ENCODE measurements around the gene DDX6.
"Not testable (repeated sequence)": the region's sequence is repeated elsewhere in the genome, so short reads cannot be mapped to it uniquely, and the experiment has no call there.

The DDX6 gene

GRCh38 chr11:118771547-118772288 is 19.2 kb downstream of the DDX6 start:
- H3K27ac ChIP-seq: 0 out of 2 replicates have a peak overlapping the region, but pooled peaks have one; percentile 5
- no peaks in the 10 kb centered on the region for H3K9me3 ChIP-seq
- no peak for TF ChIP-seq Cebpa-rat (IDR thresholded peaks at IDR 0.05)
- peak overlapping the region; percentile 55 for H3K4me2 ChIP-seq
- H3K4me1 ChIP-seq: peaks cover 45% of the 10 kb centered on the region
- H4K20me1 ChIP-seq: peaks cover 100% of the 10 kb centered on the region
- peaks cover 98% of the 10 kb centered on the region for H3K36me3 ChIP-seq
- peak overlapping the region; percentile 20; the same call in 1 of the 2 replicates for H3K9ac ChIP-seq
- no peaks in the 10 kb centered on the region for H3K27me3 ChIP-seq
- H3K4me3 ChIP-seq: no peak overlapping the region

DNA sequence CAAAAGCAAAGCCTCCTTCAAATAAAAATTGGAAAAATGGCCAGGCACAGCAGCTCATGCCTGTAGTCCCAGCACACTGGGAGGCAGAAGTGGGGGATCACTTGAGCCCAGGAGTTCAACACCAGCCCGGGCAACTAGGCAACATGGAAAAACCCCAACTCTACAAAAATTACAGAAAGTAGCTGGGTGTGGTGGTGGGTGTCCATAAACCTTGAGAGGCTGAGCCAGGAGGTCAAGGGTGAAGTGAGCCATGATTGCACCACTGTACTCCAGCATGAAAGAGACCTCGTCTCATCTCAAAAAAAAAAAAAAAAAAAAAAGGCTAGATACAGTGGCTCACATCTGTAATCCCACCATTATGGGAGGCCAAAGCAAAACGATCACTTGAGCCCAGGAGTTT is 22.3 kb downstream of the DDX6 start:
- TF ChIP-seq Cebpa-rat (IDR thresholded peaks at IDR 0.05): no peak
- peaks cover 30% of the 10 kb centered on the region for H3K4me1 ChIP-seq
- no peak overlapping the region for H3K4me3 ChIP-seq
- peaks cover 98% of the 10 kb centered on the region for H3K36me3 ChIP-seq
- no peak overlapping the region for H3K27ac ChIP-seq
- H3K9me3 ChIP-seq: no peaks in the 10 kb centered on the region
- no peak overlapping the region for H3K9ac ChIP-seq
- peaks cover 100% of the 10 kb centered on the region for H4K20me1 ChIP-seq
- no peak overlapping the region for H3K4me2 ChIP-seq
- H3K27me3 ChIP-seq: no peaks in the 10 kb centered on the region

DNA sequence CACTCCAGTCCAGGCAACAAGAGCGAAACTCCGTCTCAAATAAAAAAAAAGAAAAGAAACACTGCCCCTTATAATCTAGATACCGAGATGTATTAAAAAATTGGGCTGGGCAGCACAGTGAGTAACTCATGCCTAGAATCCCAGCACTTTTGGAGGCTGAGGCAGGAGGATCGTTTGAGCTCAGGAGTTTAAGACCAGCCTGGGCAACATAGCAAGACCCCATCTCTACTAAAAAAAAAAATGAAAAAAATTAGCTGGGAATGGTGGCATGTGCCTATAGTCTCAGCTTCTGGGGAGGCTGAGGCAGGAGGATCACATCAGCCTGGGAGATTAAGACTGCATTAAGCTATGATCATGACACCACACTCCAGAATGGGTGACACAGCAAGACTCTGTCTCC is 24.9 kb downstream of the DDX6 start:
- Histone ChIP-seq H3K4me3 (no peak overlapping the region), H3K27ac (no peak overlapping the region), H4K20me1 (peaks cover 100% of the 10 kb centered on the region), H3K36me3 (peaks cover 98% of the 10 kb centered on the region), H3K27me3 (no peaks in the 10 kb centered on the region), H3K9ac (no peak overlapping the region), H3K4me2 (no peak overlapping the region), H3K9me3 (no peaks in the 10 kb centered on the region), H3K4me1 (peaks cover 3% of the 10 kb centered on the region)
- TF ChIP-seq Cebpa-rat (IDR thresholded peaks at IDR 0.05): no peak

DNA sequence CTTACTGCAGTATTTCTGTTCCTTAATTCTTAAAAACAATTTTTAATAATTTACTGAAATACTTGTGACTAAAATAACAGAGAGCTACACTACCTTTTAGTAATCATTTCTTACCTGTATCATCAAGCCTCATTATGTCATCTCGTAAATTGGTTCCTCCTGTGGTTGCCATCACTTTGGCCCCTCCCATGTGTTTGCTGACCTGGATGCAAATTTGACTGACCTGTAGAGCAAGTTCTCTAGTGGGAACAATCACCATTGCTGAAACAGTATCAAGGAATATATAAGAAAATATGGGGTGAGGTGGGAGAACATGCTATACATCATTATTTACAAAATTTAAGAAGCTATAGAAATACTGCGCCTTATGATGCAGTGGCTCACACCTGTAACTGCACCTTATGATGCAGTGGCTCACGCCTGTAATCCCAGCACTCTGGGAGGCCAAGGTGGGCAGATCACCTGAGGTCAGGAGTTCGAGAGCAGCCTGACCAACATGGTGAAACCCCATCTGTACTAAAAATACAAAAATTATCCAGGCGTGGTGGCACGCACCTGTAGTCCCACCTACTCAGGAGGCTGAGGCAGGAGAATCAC is 25.8 kb downstream of the DDX6 start:
- H3K9ac ChIP-seq, H3K27ac ChIP-seq, H3K27me3 ChIP-seq, H3K4me1 ChIP-seq, H3K4me3 ChIP-seq, H3K9me3 ChIP-seq, H3K4me2 ChIP-seq: not testable (repeated sequence)
- Histone ChIP-seq H4K20me1 (peaks cover 100% of the 10 kb centered on the region), H3K36me3 (peaks cover 98% of the 10 kb centered on the region)

DNA sequence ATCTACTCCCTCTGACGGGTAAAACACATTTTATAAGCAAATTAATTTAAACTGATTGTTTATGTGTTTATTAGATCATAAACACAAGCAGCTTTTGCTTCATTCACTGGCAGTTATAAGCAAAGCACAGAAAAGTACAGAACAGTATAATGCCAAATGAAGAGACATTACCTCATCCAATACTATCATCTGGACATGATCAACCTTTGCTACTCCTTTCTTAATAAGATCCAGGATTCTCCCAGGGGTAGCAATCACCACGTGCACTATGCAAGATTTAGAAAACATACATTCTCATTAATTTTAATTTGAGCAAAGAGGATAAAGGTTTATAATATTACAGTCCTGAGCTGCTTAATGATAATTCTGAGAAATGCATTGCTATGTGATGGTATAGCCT is 27.9 kb downstream of the DDX6 start:
- Histone ChIP-seq H3K4me2 (no peak overlapping the region), H3K27ac (no peak overlapping the region), H3K27me3 (no peaks in the 10 kb centered on the region), H3K9me3 (no peaks in the 10 kb centered on the region), H3K36me3 (peaks cover 100% of the 10 kb centered on the region), H3K9ac (no peak overlapping the region), H3K4me3 (no peak overlapping the region), H4K20me1 (peaks cover 99% of the 10 kb centered on the region), H3K4me1 (no peaks in the 10 kb centered on the region)
- no peak for TF ChIP-seq Cebpa-rat (IDR thresholded peaks at IDR 0.05)

DNA sequence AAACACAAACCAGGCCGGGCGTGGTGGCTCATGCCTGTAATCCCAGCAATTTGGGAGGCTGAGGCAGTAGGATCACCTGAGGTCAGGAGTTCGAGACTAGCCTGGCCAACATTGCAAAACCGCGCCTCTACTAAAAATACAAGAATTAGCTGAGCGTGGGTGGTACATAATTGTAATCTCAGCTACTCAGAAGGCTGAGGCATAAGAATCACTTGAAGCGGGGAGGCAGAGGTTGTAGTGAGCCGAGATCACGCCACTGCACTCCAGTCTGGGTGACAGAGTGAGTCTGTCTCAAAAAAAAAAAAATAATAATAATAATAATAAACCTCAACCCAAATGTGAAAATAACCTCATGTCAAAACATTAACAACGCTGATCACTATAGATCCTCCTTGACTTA is 29.0 kb downstream of the DDX6 start:
- H3K4me1 ChIP-seq, H3K27me3 ChIP-seq, H3K9ac ChIP-seq, H3K27ac ChIP-seq, H3K4me2 ChIP-seq, H3K9me3 ChIP-seq, H3K4me3 ChIP-seq: not testable (repeated sequence)
- H3K36me3 ChIP-seq: peaks cover 100% of the 10 kb centered on the region
- peaks cover 99% of the 10 kb centered on the region for H4K20me1 ChIP-seq

GRCh38 chr11:118757876-118758399 is 33.0 kb downstream of the DDX6 start:
- no peak for TF ChIP-seq Cebpa-rat (IDR thresholded peaks at IDR 0.05)
- Histone ChIP-seq H3K36me3 (peaks cover 100% of the 10 kb centered on the region), H3K27me3 (no peaks in the 10 kb centered on the region), H4K20me1 (peaks cover 82% of the 10 kb centered on the region), H3K4me2 (no peak overlapping the region), H3K9me3 (no peaks in the 10 kb centered on the region), H3K4me1 (no peaks in the 10 kb centered on the region), H3K27ac (no peak overlapping the region), H3K4me3 (no peak overlapping the region), H3K9ac (no peak overlapping the region)

GRCh38 chr11:118752654-118753053 is 38.3 kb downstream of the DDX6 start:
- Histone ChIP-seq H3K27me3 (no peaks in the 10 kb centered on the region), H3K9me3 (no peaks in the 10 kb centered on the region), H3K4me1 (no peaks in the 10 kb centered on the region), H4K20me1 (peaks cover 73% of the 10 kb centered on the region), H3K4me3 (no peak overlapping the region), H3K36me3 (peaks cover 89% of the 10 kb centered on the region), H3K27ac (no peak overlapping the region), H3K4me2 (no peak overlapping the region), H3K9ac (no peak overlapping the region)
- no peak for TF ChIP-seq Cebpa-rat (IDR thresholded peaks at IDR 0.05)

- Histone ChIP-seq H3K4me2 (no peak overlapping the region), H3K4me1 (no peaks in the 10 kb centered on the region), H3K36me3 (peaks cover 57% of the 10 kb centered on the region), H3K9me3 (no peaks in the 10 kb centered on the region), H3K27ac (no peak overlapping the region), H3K27me3 (no peaks in the 10 kb centered on the region), H3K4me3 (no peak overlapping the region), H3K9ac (no peak overlapping the region), H4K20me1 (peaks cover 68% of the 10 kb centered on the region)
- no peak for TF ChIP-seq Cebpa-rat (IDR thresholded peaks at IDR 0.05)
Observed at GRCh38 chr11:118749429-118749828, 41.5 kb downstream of the DDX6 start.

DNA sequence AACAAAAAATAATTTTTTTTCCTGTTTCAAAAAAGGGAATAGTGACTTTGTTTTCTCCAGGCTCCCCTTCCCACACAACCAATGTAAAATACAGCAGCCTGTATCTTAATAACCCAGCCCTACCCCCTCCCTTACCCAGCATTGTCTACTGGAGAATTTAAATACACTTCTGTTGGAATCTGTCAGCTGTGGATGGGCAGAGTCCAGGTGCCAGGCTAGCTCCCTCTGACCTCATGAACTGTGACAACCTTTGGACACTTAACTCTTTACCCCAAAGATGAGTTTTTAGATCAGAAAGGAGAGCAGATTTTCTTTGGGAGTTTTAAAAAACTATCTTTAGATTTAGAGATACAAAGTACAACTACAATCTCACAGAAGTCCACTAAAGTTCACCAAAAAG is 42.9 kb downstream of the DDX6 start:
- Histone ChIP-seq H3K36me3 (peaks cover 43% of the 10 kb centered on the region), H3K4me3 (no peak overlapping the region), H3K4me2 (no peak overlapping the region), H4K20me1 (peaks cover 55% of the 10 kb centered on the region), H3K4me1 (no peaks in the 10 kb centered on the region), H3K27me3 (no peaks in the 10 kb centered on the region), H3K9ac (no peak overlapping the region), H3K27ac (no peak overlapping the region), H3K9me3 (no peaks in the 10 kb centered on the region)
- TF ChIP-seq Cebpa-rat (IDR thresholded peaks at IDR 0.05): no peak

All from BLaER1 (cell line).